EH (cell line): ENCODE results near the gene OSBPL9.
"Not testable (repeated sequence)": the region's sequence is repeated elsewhere in the genome, so short reads cannot be mapped to it uniquely, and the experiment has no call there.

Experiments used
- DNase-seq: peaks from one replicate; pipeline ENCODE4 v3.0.0-alpha.2; 2015; ENCODE audit warnings: low read depth

OSBPL9 gene

DNA sequence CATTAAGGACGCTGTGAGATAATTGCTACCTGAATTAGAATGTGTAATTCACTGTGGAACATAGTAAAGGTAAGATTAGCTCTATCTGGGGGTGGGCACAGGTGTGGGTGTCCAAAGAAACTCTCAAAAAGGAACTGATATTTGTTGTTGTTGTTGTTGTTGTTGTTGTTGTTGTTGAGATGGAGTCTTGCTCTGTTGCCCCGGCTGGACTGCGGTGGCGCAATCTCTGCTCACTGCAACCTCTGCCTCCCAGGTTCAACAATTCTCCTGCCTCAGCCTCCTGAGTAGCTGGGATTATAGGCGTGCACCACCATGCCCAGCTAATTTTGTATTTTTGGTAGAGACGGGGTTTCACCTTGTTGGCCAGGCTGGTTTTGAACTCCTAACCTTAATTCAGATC, 6.8 kb upstream of the OSBPL9 start:
- not testable (repeated sequence) for DNase-seq

DNA sequence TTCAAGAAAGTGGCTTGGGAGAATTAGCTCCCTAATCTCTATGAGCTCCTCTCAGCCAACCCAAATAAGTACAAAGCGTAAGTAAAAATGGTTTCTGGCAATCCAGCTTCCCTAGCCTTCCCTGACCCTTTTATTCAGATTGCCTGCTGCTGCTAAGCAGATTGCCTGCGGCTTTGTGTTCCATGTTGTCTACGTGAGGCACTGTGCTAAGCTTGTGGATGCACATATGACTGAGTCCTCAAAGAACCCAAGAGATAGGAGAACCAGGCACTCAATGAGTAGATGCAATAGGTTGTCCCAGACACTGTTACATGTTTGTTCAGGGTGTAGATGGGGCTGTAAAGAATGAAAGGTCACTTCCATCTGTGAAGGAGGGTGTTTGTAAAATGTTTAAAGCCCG, 6.3 kb upstream of the OSBPL9 start:
- no peak for DNase-seq

DNA sequence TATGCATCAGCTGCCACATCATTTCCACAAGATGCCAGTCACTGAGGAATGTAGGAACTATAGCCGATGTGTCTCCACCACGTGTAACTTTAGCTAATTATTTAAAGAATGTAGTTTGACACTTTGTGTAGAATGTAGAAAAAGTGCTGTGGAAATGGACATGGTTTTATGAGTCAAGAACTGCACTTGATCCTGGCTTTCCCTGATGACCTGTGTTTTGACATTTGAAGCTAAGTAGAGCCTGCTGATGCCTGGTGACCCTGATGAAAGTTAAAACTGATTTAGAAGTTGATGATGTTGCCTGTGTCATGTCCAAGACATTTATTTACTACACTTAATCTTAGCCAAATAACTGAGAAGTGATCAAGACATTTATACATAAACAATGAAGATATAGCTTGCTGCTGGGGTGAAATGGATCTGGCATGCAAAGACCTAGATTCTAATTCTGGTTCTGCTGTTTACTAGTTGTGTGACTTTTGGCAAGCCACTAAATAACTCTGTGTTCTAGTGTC, 4.4 kb upstream of the OSBPL9 start:
- DNase-seq, result peak; percentile 61

DNA sequence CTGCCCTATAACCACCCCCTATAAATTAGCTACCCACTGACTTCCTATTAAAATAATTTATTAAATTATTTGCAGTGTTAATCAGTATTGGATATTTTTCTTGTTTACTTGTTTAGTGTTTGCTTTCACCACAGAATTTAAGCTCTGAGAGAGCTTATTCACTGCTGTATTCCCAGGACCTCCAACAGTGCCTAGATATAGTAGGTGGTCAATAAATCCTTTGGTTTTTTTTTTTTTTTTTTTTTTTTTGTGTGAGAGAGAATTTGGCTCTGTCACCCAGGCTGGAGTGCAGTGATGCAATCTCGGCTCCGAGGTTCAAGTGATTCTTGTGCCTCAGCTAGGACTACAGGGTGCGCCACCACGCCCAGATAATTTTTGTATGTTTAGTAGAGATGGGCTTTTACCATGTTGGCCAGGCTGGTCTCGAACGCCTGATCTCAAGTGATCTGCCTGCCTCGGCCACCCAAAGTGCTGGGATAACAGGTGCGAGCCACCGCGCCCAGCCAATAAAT, 1.1 kb upstream of the OSBPL9 start:
- DNase-seq, result no peak

DNA sequence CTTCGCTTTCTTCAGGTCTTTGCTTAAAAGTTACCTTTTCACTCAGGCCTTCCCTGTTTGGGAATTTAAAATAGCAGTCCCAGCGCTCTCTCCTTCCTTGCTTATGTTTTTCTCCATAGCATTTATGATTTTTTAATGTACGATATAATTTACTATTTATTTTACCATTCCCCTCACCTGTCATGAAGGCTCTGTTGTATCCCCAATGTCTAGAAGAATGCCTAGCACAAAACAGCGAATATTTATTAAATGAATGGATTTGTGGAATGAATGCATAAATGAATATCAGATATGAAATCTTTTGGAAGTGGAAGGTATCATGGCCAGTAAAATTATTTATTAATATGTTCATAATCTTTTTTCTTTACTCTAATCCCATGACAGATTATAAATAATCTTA, 402 bp upstream of the OSBPL9 start:
- no peak for DNase-seq

DNA sequence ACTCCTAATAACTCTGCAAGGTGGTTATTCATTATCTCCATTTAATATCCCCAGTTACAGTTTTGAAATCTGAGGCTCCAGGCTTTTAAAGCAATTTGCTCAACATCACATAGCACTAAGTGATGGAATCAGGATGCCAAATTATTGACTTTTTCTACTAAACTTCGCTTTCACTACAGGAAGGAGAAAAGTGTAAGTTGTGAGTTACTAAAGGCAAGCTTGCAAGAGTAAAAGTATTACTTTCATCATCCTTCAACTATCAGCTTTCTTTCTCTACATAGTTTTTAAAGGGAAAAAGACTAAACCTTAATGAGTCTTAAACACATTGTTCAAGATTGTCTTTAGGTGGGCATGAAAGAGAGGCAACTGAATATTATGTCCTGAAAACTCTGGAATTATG, 1.8 kb downstream of the OSBPL9 start:
- no peak for DNase-seq

DNA sequence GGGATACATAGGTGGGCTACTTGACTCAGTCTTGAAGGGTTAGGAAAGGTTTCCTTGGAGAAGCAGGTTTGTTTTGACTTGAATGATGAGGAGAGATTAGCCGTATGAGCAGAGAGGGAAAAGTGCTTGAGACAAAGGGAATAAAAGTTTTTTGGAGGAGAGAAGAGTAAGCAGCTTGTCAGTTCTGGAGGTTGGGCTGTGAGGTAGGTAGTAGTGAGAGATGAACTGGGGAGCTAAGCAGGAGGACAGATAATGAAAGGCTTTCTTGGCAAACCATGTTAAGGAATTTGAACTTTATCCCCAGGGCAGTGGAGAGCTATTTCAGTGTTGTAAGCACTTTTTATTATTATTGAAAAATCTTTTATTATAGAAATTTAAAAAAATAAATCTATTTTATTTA, 3.6 kb downstream of the OSBPL9 start:
- no peak for DNase-seq

DNA sequence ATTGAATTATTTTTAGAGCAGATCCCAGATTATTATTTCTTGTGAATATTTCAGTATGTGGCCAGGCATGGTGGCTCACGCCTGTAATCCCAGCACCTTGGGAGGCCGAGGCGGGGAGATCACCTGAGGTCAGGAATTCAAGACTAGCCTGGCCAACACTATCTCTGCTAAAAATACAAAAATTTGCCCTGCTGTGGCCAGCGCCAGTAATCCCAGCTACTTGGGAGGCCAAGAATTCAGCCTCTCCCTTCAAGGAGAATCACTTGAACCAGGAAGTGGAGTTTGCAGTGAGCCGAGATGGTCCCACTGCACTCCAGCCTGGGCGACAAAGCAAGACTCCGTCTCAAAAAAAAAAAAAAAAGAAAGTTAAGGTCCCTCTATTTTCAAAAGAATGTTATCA, 4.3 kb downstream of the OSBPL9 start:
- DNase-seq, result no peak

DNA sequence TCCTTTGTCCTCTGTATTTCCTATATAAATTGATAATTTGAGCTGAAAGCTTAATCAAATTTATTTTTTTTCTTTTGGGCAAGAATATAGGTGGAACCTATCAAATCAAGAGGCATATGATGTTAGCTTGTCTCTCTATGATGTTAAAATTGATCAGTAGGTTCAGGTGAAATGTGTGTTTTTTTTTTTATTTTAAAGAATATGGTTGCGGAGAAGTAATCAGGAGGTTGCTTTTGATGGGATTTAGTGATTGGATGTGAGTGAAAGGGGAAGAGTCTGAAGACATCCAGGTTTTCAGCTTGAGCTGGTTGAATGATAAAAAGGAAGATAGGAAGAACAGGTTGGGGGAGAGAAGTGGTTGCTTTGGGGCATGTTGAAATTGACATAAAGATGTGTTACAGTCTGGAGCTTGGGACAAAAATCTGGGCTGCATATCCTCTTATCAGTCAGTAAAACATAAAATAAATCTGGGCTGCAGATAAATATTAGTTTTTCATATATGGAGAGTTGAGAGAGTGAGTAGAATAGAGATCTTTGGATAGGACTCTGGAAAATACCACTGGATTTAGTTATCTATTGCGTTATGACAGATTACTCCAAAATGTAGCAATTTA, 5.1 kb downstream of the OSBPL9 start:
- DNase-seq, result no peak

DNA sequence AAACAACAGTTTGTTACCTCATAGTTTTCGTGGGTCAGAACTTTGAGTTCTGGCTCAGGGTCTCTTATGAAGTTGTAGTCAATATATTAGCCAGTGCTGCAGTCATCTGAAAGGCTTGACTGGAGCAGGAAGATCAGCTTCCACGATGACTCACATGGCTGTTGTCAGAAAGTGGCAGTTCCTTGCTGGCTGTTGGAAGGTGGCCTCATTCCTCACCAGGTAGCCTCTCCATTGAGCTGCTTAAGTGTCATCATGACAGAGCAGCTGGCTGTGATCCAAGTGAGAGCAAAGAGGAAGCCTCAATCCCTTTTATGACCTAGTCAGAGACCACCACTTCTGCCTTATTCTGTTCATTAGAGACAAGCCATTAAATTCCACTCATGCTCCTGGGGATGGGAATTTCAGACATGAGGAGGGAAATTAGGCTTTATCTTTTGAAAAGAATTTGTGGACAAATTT, 5.6 kb downstream of the OSBPL9 start:
- peak; percentile 76 for DNase-seq

DNA sequence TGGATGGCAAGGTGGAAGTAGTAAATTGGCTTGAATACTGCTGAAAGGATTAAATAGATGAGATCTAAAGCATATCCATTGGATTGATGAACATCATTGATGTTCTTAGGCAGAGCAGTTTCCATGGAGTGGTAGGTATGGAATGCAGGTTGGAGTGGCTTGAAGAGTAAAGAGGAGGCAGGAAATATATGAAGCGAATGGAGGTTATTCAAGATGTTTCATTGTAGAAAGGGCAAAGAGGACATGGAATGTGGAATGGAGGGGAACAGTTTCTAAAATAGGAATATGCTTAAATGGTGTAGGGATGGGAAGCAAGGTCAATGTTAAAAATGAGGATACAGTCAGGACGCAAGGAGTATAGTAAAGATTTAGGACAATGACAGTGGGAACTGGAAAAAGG, 6.1 kb downstream of the OSBPL9 start:
- no peak for DNase-seq

DNA sequence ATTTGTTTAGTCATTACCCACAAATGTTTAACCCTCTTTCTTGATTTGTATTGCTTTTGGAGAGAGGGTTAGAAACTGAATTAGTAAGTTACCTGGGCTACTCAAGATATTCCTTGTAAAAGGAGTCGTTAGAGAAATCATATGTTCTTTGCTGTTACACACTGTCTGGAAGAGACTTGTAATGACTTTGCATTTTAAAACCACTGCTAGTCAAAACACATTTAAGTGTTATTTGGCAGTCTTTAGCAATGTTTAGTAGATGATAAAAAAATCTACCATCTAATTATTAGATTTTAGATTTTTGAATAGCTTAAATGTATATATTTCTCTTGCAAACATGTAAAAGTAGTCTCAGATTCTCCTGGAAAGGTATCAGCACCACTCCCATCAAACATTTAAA, 6.6 kb downstream of the OSBPL9 start:
- DNase-seq, result no peak

DNA sequence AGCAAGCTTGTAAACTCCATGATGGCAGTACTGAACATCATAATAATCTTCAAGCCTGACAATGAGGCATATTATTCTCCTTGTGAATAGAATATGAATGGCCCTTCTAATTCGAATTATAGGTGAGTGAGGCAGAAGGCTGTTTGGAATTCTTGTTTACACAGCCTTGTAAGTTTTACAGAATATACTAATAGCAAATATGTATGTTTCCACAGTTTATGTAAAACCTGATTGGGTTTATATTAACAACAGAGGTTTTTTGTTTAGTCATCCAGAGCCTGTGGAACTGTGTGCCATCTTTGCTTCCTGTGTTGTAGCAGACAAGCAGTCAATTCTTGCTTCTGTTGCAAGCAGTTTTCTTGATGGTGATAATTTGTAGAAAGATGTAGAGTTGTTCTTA, 8.0 kb downstream of the OSBPL9 start:
- no peak for DNase-seq

DNA sequence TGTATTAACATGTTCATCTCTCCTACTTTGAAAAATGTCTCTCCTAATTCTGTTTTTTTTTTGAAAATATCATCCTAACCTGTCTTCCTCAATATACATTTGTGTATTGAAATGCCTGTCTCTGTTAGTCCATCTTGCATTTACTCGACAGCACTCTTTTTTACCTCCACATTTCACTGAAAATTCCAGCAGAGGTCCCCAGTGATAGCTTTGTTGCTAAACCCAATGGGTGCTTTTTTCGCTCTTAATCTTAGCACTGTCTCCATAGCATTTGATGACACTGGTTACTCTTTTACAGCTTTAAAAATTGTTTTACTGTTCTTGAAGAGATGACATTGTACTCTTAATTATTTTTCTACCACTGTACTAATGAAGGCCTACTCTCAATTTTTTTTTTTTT, 10.8 kb downstream of the OSBPL9 start:
- peak; percentile 70 for DNase-seq

DNA sequence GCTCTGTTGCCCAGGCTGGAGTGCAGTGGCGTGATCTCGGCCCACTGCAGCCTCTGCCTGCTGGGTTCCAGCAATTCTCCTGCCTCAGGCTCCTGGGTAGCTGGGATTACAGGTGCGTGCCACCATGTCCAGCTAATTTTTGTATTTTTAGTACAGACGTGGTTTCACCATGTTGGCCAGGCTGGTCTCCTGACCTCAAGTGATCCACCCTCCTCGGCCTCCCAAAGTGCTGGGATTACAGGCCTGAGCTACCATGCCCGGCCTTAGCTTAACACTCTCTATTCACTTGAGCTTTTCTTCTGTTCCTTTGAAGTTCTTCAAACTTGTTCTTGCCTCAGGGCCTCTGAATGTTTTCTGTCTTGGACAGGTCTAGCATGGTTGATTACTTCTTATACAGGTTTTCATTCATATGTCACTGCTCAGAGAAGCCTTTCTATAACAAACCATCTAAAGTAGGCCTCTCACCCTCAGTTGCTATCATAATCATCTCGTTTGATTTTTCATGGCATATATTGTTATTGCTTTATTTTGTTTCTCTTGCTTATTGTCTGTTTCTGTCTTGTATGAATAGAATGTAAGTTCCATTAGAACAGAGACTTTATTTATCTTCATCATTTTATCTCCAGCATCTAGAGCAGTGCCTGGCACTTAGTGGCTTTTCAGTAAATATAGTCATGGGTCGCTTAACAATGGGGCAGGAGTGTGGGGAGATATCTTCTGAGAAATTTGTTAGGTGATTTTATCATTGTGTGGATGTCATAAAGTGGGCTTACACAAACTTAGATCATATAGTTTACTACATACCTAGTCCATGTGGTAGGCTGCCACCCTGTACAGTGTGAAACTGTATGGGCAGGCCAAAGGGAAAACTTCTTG, 12.1 kb downstream of the OSBPL9 start:
- no peak for DNase-seq

DNA sequence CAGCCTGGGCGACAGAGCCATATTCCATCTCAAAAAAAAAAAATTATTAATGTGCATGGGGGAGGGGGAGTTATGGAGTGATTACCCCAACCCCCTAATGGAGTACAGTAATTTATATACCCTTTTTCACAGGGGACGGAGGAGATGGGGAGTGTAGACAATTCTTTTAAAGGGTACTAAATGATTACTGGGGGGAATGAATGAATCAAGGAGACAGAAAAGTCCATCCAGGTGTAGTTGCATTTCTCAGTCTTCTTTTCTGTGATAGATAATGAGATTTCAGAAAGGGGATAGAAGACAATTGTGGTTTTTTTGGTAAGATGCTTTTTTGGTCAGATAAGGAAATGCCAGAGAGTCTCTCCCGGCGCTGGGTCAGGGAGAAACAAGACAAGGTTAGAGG, 13.0 kb downstream of the OSBPL9 start:
- DNase-seq, result no peak

DNA sequence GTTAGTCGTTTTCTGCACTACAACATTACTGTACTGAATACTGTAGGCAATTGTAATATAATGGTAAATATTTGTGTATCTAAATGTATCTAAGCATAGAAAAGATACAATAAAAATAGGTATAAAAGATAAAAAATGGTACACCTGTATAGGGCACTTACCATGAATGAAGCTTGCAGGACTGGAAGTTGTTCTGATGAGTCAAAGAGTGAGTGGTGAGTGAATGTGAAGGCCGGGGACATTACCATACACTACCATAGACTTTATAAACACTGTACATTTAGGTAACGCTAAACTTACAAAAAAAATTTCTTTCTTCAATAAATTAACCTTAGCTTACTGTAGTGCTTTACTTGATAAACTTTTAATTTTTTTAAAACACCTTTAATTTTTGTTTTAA, 13.5 kb downstream of the OSBPL9 start:
- DNase-seq, result no peak

DNA sequence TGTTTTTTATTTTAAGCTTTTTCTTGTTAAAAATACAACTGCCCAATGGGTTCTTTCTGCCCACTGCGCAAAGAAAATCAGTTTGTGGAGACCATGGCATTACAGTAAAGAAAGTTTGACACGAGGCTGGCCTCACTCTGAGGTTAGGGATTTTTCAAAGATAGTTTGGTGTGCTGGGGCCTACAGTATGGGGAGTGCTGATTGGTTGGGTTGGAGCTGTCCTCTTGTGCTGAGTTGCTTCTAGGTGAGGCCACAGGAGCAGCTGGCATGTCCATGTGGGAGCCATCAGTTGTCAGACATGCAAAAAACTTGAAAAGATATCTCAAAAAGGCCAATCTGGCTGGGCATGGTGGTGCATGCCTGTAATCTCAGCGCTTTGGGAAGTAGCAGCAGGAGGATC, 14.0 kb downstream of the OSBPL9 start:
- DNase-seq, result no peak

DNA sequence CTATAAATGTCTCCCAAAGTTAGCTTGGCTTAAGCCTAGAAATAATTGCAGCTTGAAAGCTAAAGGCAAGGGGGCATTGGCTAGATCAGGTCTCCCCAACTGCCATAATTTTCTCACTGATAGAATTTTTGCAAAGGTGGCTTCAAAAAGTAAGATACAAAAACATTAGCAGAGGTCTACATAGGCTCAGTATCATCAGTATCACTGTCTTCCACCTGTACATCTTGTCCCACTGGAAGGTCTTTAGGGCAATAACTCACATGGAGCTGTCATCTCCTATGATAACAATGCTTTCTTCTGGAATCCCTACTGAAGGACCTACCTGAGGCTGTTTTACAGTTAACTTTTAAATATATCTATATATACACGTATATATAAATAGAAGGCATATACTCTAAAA, 14.9 kb downstream of the OSBPL9 start:
- DNase-seq, result no peak

DNA sequence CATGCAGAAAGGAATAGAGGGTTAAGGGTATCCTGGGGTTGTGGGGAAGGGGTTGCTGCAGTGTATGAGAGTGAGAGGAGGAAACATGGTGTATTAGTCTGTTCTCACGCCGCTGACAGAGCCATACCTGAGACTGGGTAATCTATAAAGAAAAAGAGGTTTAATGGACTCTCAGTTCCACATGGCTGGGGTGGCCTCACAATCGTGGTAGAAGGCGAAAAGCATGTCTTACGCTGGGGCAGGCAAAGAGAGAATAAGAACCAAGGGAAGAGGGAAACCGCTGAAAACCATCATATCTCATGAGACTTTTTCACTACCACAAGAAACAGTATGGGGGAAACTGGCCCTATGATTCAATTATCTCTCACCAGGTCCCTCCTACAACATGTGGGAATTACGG, 17.7 kb downstream of the OSBPL9 start:
- no peak for DNase-seq

DNA sequence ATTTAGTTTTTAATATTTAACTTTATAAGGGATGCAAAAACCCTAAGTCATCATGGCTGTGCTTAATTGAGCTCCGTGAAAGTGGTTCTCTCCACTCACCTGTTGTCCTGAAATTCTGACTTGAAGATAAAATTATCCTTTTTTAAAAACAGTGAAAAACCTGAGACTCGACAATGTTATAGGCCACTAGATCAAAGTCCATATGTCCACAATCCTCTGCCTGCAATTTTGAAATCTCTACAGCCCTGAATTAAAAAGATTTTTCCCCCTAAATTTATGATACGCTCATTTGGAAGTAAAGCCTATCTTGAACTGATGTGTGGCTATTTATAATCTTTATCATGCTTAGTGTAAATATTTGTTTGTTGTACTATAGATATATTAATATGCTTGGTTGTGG, 18.7 kb downstream of the OSBPL9 start:
- DNase-seq, result no peak

DNA sequence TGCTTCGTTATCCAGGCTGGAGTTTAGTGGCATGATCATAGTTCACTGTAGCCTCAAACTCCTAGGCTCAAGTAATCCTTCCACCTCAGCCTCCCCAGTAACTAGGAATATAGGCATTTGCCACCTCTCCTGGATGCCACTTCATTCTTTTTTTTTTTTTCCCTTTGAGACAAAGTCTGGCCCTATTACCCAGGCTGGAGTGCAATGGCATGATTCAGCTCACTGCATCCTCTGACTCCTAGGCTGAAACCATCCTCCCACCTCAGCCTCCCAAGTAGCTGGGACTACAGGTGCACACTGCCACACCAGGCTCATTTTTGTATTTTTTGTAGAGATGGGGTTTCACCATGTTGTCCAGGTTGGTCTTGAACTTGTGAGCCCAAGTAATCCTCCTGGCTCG, 19.3 kb downstream of the OSBPL9 start:
- DNase-seq, result no peak

DNA sequence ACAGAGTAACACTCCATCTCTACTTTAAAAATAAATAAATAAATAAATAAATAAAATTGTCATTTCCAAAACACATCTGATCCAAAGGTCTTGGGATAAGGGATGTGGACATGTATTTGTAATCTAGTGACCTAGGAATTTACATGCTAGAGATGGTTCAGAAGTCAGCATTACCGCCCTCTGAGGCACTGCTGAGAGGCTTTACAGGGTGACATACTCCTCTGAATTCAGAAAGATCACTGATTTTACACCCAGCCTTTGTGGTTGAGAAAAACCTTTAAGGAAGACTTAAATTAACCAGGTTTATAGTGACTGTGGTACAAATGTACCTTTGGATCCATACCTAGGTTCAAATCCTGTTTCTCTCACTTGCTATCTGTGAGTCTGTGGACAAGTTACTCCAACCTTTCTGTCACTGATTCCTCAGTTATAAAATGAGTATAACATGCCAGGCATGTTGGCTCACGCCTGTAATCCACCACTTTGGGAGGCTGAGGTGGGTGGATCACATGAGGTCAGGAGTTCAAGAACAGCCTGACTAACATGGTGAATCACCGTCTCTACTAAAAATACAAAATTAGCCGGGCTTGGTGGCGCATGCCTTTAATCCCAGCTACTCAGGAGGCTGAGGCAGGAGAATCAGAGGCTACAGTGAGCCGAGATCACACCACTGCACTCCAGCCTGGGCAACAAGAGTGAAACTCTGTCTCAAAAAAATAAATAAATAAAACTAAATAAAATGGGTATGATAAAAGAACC, 20.1 kb downstream of the OSBPL9 start:
- peak; percentile 95 for DNase-seq
